SK-N-MC (cell line): ENCODE results near the gene NDUFA11.
A peak's percentile ranks its signal among the peaks of the same experiment; 100 is the strongest.

Source experiments
- DNase-seq: peaks from one replicate; pipeline ENCODE4 v3.0.0-alpha.2; 2011; ENCODE audit warnings: low read depth, low spot score
- H3K27ac ChIP-seq: fragments of 200-600 bp; sonication (generic); 2 replicates; pipeline ENCODE4 v1.5.1; 2016; ENCODE audit warnings: mixed run types
- H3K36me3 ChIP-seq: fragments of 200-600 bp; sonication (generic); 2 replicates; pipeline ENCODE4 v1.6.1; 2017; ENCODE audit warnings: antibody characterized with exemption, low read length, mixed read lengths; ENCODE audit not compliant: insufficient read depth
- H3K4me3 ChIP-seq: fragments of 200-600 bp; sonication (generic); 2 replicates; pipeline ENCODE4 v1.5.1; 2016
- H3K9ac ChIP-seq: fragments of 200-600 bp; sonication (generic); 2 replicates; pipeline ENCODE4 v1.8.0; 2017; ENCODE audit warnings: mixed run types, mixed read lengths; ENCODE audit not compliant: insufficient read length
- H3K9me3 ChIP-seq: fragments of 200-600 bp; sonication (generic); 2 replicates; pipeline ENCODE4 v1.6.1; 2017; ENCODE audit warnings: low read depth, mild to moderate bottlenecking, antibody characterized with exemption, low read length, moderate library complexity, mixed read lengths
- EZH2 ChIP-seq: fragments of 200-600 bp; sonication (generic); IDR thresholded peaks from one replicate; pipeline ENCODE4 v1.6.1; 2017; ENCODE audit warnings: antibody characterized with exemption
- FOXP2 ChIP-seq: optimal IDR thresholded peaks from 2 replicates; pipeline ENCODE3; 2011; ENCODE audit warnings: mild to moderate bottlenecking, moderate library complexity; ENCODE audit not compliant: insufficient read depth; ENCODE audit errors: extremely low read length, control extremely low read depth
- POLR2AphosphoS5 ChIP-seq: IDR thresholded peaks from 2 replicates; pipeline ENCODE4 v1.6.1; 2012; ENCODE audit warnings: mild to moderate bottlenecking, low read depth, low read length, borderline replicate concordance

NDUFA11 gene

GRCh38 chr19:5905114-5905778 is 1.7 kb upstream of the NDUFA11 start:
- Histone ChIP-seq H3K27ac (no peak overlapping the region), H3K4me3 (peak overlapping the region; percentile 93), H3K36me3 (peaks cover 8% of the 10 kb centered on the region), H3K9me3 (no peaks in the 10 kb centered on the region), H3K9ac (peak overlapping the region; percentile 84)
- TF ChIP-seq FOXP2 (no peak), POLR2AphosphoS5 (no peak), EZH2 (no peak)
- DNase-seq, result no peak

- DNase-seq, result peak; percentile 100
- Histone ChIP-seq H3K27ac (peak within 1 kb of the TSS; percentile 96), H3K36me3 (peaks cover 11% of the 10 kb centered on the region), H3K9ac (peak within 1 kb of the TSS; percentile 99), H3K9me3 (no peaks in the 10 kb centered on the region), H3K4me3 (peak within 1 kb of the TSS; percentile 96)
- no peak for TF ChIP-seq EZH2
- TF ChIP-seq FOXP2, result peak; percentile 1
Measured at GRCh38 chr19:5904352-5905113, 943 bp upstream of the NDUFA11 start, which contains the start of gene VMAC. Gene VMAC (plus strand): TSS chr19:5904872. CDS start chr19:5904891, 19 bp downstream.

GRCh38 chr19:5903056-5903623 is 450 bp downstream of the NDUFA11 start:
- H3K9me3 ChIP-seq, result no peaks in the 10 kb centered on the region
- no peak for TF ChIP-seq FOXP2
- TF ChIP-seq EZH2, result no peak
- no peak for TF ChIP-seq POLR2AphosphoS5
- H3K27ac ChIP-seq, result peak overlapping the region; percentile 96
- H3K9ac ChIP-seq, result peak overlapping the region; percentile 99
- H3K4me3 ChIP-seq, result peak overlapping the region; percentile 96
- peaks cover 11% of the 10 kb centered on the region for H3K36me3 ChIP-seq
- no peak for DNase-seq

- no peak overlapping the region for H3K9ac ChIP-seq
- no peak for DNase-seq
- TF ChIP-seq EZH2, result no peak
- no peak for TF ChIP-seq FOXP2
- no peak for TF ChIP-seq POLR2AphosphoS5
- H3K27ac ChIP-seq, result no peak overlapping the region
- H3K36me3 ChIP-seq, result peaks cover 15% of the 10 kb centered on the region
- no peak overlapping the region for H3K4me3 ChIP-seq
- H3K9me3 ChIP-seq, result no peaks in the 10 kb centered on the region
Measured at GRCh38 chr19:5900976-5901375, 2.6 kb downstream of the NDUFA11 start.

GRCh38 chr19:5899728-5900526 is 3.7 kb downstream of the NDUFA11 start:
- Histone ChIP-seq H3K9ac (no peak overlapping the region), H3K9me3 (no peaks in the 10 kb centered on the region), H3K36me3 (peaks cover 15% of the 10 kb centered on the region), H3K4me3 (no peak overlapping the region), H3K27ac (no peak overlapping the region)
- no peak for DNase-seq
- TF ChIP-seq EZH2 (no peak), FOXP2 (no peak)

DNA sequence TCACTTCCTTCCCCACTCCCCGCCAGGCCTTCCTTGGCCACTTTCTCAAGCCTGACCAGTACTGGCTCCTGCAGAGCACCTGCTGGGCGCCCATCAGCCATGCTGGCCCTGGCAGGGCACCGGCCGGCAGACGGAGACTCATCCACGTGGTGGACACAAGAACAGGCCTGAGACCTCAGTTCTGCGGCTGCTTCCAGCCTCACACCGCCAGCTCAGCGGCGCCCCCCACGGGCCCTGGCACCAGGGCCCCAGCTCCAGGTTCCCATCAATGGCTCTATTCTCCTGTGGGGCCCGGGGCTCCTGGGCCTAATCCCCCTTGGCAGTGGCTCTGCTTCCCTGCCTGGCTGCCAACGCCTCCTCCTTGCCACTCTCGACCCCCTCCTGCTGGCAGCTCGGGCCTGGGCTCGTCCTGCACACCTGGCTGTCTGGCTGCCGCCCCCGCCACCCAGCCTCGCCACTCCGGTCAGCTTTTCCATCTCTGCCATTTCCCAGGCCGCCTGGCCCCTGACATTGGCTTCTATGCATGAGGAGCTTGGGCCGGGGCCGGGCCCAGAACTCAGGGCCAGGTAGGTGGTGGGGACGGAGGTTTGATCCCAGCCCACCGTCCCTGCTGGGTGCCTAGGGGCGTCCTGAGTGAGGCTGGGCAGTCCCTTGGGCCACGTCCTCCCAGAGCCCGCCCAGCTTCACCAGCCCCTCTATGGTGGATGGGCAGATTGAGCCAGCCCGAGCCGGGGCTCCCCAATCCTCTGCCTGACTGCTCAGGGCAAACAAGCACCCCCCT is 6.2 kb downstream of the NDUFA11 start:
- Histone ChIP-seq H3K36me3 (peaks cover 15% of the 10 kb centered on the region), H3K9me3 (no peaks in the 10 kb centered on the region), H3K4me3 (no peak overlapping the region), H3K27ac (no peak overlapping the region), H3K9ac (no peak overlapping the region)
- no peak for DNase-seq
- TF ChIP-seq FOXP2, result no peak
- no peak for TF ChIP-seq POLR2AphosphoS5
- no peak for TF ChIP-seq EZH2

DNA sequence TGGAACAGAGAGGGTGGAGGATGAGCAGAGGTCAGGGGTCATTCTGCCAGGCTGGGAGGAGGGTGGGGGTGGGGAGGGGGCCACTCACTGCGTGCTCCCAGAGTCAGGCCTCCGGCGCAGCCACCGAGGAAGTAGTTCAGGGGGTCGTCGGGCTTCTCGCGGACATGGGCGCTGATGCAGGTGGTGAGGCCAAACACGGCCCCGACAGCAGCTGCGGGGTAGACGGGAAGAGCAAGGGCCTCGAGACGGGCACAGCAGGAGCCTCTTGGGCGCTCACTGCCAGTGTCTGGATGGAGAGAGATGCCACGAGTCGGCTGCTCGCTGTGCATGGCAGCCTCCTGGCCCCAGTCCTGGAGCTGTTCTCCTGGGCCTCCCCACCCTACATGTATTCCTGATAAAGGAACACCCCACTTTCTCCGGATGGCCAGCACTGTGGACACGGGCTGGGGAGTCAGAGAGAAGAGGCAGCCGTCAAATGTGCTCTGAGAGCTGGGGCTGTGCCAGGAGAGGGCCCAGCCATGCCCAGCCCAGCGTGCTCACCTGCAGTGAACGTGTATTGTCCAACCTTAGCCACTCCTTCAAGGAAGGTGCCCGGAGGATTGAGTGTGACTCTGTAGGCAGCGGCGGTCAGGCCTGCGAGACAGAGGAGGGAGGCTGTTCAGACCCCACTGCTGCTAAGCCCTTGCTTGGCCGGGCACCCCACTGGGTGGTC is 7.1 kb downstream of the NDUFA11 start:
- H3K9me3 ChIP-seq, result no peaks in the 10 kb centered on the region
- no peak for DNase-seq
- H3K4me3 ChIP-seq, result no peak overlapping the region
- no peak overlapping the region for H3K9ac ChIP-seq
- no peak overlapping the region for H3K27ac ChIP-seq
- TF ChIP-seq POLR2AphosphoS5 (no peak), FOXP2 (no peak), EZH2 (no peak)
- peaks cover 15% of the 10 kb centered on the region for H3K36me3 ChIP-seq
